HCT116 (cell line): ENCODE data around the gene MERTK. TPM values are rescaled to one million over a fixed set of nuclear protein-coding genes. Genes with fewer than 3 reads are reported as not detected.

Experiments
- ATAC-seq: fragments of 200-7000 bp; cut with Tn5 transposase; 2 replicates; pipeline ENCODE4 v1.9.1; 2020; ENCODE audit warnings: mild to moderate bottlenecking, moderate library complexity
- BruUV-seq: library from RNA; stranded (reverse); fragments of 400-500 nt; replicated peaks from 2 replicates; lab custom pipeline; 2021; lab: Mats Ljungman, UMichigan
- CTCF ChIA-PET: fragments of 300-600 bp; sonication (Branson Sonifier 250); formaldehyde crosslinking; loops from one replicate; lab custom pipeline; 2021; ENCODE audit warnings: antibody characterized with exemption; lab: Charles Lee
- POLR2A ChIA-PET: fragments of 300-600, 350-600 bp; sonication (Branson Sonifier 250); formaldehyde crosslinking; loops from one replicate; lab custom pipeline; 2021; ENCODE audit warnings: antibody characterized with exemption; lab: Charles Lee
- RAD21 ChIA-PET, 2 experiments: fragments of 300-600 bp; sonication (Branson Sonifier 250); formaldehyde crosslinking; loops; one replicate each; lab custom pipeline; 2023; ENCODE audit warnings: low total read pairs in 2 of 2; ENCODE audit not compliant: uncharacterized antibody in 2 of 2, unreplicated experiment in 2 of 2, low non-redundant PET in 1 of 2; lab: Charles Lee
- DNase-seq: peaks from one replicate; pipeline ENCODE4 v3.0.0-alpha.2; 2010; ENCODE audit warnings: low read depth, low spot score
- H2AFZ ChIP-seq: fragments of 200-600 bp; shearing (Covaris generic), sonication (generic); 2 replicates; pipeline ENCODE4 v1.6.1; 2017; ENCODE audit warnings: low read depth, mixed run types, mixed read lengths, antibody characterized with exemption, low read length; ENCODE audit not compliant: poor library complexity, severe bottlenecking
- H3K27ac ChIP-seq: 2 replicates; pipeline ENCODE4 v1.5.1; 2012; ENCODE audit warnings: low read depth, low read length
- H3K27me3 ChIP-seq: fragments of 200-600 bp; sonication (generic); 2 replicates; pipeline ENCODE4 v1.6.1; 2016; ENCODE audit warnings: mixed run types, low read length, mixed read lengths; ENCODE audit not compliant: insufficient read depth
- H3K36me3 ChIP-seq, 2 experiments: fragments of 200-500 bp in 1 of 2; fragments of 200-600 bp in 1 of 2; sonication (Bioruptor generic) in 1 of 2; sonication (generic) in 1 of 2; 2 replicates each; pipeline versions ENCODE4 v1.5.1 to v1.6.1; 2014 to 2016; ENCODE audit warnings: low read length in 2 of 2, inconsistent platforms in 1 of 2, mixed read lengths in 1 of 2, mixed run types in 1 of 2; ENCODE audit not compliant: insufficient read depth in 2 of 2, control insufficient read depth in 1 of 2
- H3K4me1 ChIP-seq, 2 experiments: fragments of 200-600 bp in 1 of 2; sonication (generic) in 1 of 2; 2 replicates each; pipeline versions ENCODE4 v1.5.1 to v1.6.1; 2012 to 2017; ENCODE audit warnings: low read length in 2 of 2, inconsistent platforms in 1 of 2, mild to moderate bottlenecking in 1 of 2, mixed read lengths in 1 of 2, mixed run types in 1 of 2, moderate library complexity in 1 of 2; ENCODE audit not compliant: insufficient read depth in 2 of 2, control insufficient read depth in 1 of 2
- H3K4me2 ChIP-seq: fragments of 200-600 bp; sonication (generic); 2 replicates; pipeline ENCODE4 v1.6.1; 2017; ENCODE audit warnings: mixed run types, low read length, mixed read lengths
- H3K4me3 ChIP-seq, 2 experiments: fragments of 200-600 bp in 1 of 2; sonication (generic) in 1 of 2; replicated peaks in 1 of 2; 2 replicates each; pipeline ENCODE4 v1.5.1; 2011 to 2016; ENCODE audit warnings: low read length in 2 of 2, control low read depth in 1 of 2, low read depth in 1 of 2, mild to moderate bottlenecking in 1 of 2, mixed read lengths in 1 of 2, mixed run types in 1 of 2
- H3K79me2 ChIP-seq: fragments of 200-600 bp; sonication (generic); 2 replicates; pipeline ENCODE4 v1.6.1; 2017; ENCODE audit warnings: mild to moderate bottlenecking, mixed run types, low read length, moderate library complexity, mixed read lengths; ENCODE audit not compliant: insufficient read depth
- H3K9ac ChIP-seq: fragments of 200-600 bp; sonication (generic); 2 replicates; pipeline ENCODE4 v1.6.1; 2016; ENCODE audit warnings: low read length, mixed read lengths
- H3K9me2 ChIP-seq: fragments of 200-600 bp; sonication (generic), shearing (Covaris generic); 2 replicates; pipeline ENCODE4 v1.6.1; 2017; ENCODE audit warnings: mixed run types, mild to moderate bottlenecking, moderate library complexity; ENCODE audit not compliant: insufficient read depth
- H3K9me3 ChIP-seq, 2 experiments: fragments of 200-500 bp in 1 of 2; fragments of 200-600 bp in 1 of 2; sonication (Bioruptor generic) in 1 of 2; sonication (generic) in 1 of 2; 2 replicates each; pipeline ENCODE4 v1.6.1; 2014 to 2017; ENCODE audit warnings: low read length in 2 of 2, mixed read lengths in 2 of 2, inconsistent platforms in 1 of 2, low read depth in 1 of 2, mild to moderate bottlenecking in 1 of 2, mixed run types in 1 of 2, moderate library complexity in 1 of 2; ENCODE audit not compliant: control insufficient read depth in 1 of 2, insufficient read depth in 1 of 2
- H4K20me1 ChIP-seq: fragments of 200-600 bp; sonication (generic), shearing (Covaris generic); 2 replicates; pipeline ENCODE4 v1.6.1; 2017; ENCODE audit warnings: mixed run types, mild to moderate bottlenecking, moderate library complexity; ENCODE audit not compliant: insufficient read depth
- CBX3 ChIP-seq: IDR thresholded peaks from 2 replicates; pipeline ENCODE4 v1.6.1; 2012; ENCODE audit warnings: low read depth
- EZH2phosphoT487 ChIP-seq: fragments of 200-600 bp; IDR thresholded peaks from 2 replicates; pipeline ENCODE4 v1.6.1; 2018; ENCODE audit warnings: antibody characterized with exemption, borderline replicate concordance
- POLR2AphosphoS5 ChIP-seq: IDR thresholded peaks from 2 replicates; pipeline ENCODE4 v1.6.1; 2011; ENCODE audit warnings: mild to moderate bottlenecking, low read depth, low read length, moderate library complexity
- RAD21 ChIP-seq: IDR thresholded peaks from 2 replicates; pipeline ENCODE4 v1.6.1; 2012; ENCODE audit warnings: low read depth, mild to moderate bottlenecking
- SIN3A ChIP-seq: IDR thresholded peaks from 2 replicates; pipeline ENCODE4 v1.6.1; 2012; ENCODE audit warnings: low read depth
- SP1 ChIP-seq: IDR thresholded peaks from 2 replicates; pipeline ENCODE4 v1.6.1; 2012; ENCODE audit warnings: low read depth
- TCF7L2 ChIP-seq: IDR thresholded peaks from 2 replicates; pipeline ENCODE4 v1.7.0; 2011; ENCODE audit warnings: borderline replicate concordance, inconsistent platforms; ENCODE audit not compliant: insufficient read depth, insufficient read length; ENCODE audit errors: extremely low read depth
- ZFX ChIP-seq: fragments of 450-650 bp; IDR thresholded peaks from 2 replicates; pipeline ENCODE4 v1.6.1; 2017
- ZNF274 ChIP-seq: fragments of 200-500 bp; sonication (Bioruptor generic); IDR thresholded peaks from 2 replicates; pipeline ENCODE4 v1.6.1; 2014; ENCODE audit warnings: mild to moderate bottlenecking, low read depth, low read length, inconsistent platforms
- intact Hi-C: fragments of 100-400 bp; cut with micrococcal nuclease; formaldehyde crosslinking; loops from 2 replicates; pipeline ENCODE4 v1.10.0; 2022
- total RNA-seq: library from RNA; stranded (reverse); gene quantifications from one replicate; pipeline ENCODE4 v1.2.1, GENCODE V29; 2021; ENCODE audit not compliant: unreplicated experiment
- TF ChIP-seq, protein P1 (sequence below): IDR thresholded peaks from 2 replicates; pipeline ENCODE4 v1.6.1; 2012
- TF ChIP-seq, protein P2 (sequence below): IDR thresholded peaks from 2 replicates; pipeline ENCODE4 v1.6.1; 2012; ENCODE audit warnings: low read depth
- TF ChIP-seq, protein P3 (sequence below): IDR thresholded peaks from 2 replicates; pipeline ENCODE4 v1.6.1; 2012

MERTK gene
- total RNA-seq, 1 experiment from 2014 or later, result 5.7 TPM

DNA sequence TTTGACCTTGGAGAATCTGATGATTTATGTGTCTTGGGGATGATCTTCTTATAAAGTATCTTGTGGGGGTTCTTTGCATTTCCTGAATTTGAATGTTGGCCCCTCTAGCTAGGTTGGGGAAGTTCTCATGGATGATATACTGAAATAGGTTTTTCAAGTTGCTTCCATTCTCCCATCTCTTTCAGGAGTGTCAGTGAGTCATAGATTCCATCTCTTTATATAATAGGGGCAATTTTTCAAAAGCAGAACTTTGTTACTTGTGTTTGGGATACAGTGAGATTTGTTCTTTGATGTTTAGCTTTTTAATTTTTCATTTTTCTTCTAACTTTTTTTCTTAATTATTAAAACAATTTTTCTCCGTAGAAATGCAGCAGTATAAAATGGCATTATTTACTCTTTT, 176.1 kb downstream of the MERTK start:
- Histone ChIP-seq H3K36me3 (0 out of 4 replicates have a peak, but pooled peaks cover 0 to 4% of the 10 kb centered on the region in 2 experiments), H3K4me2 (no peak overlapping the region), H3K79me2 (0 out of 2 replicates have a peak, but pooled peaks cover 3% of the 10 kb centered on the region), H3K27ac (no peak overlapping the region), H3K9me3 (0 out of 4 replicates have a peak, but pooled peaks cover 0 to 3% of the 10 kb centered on the region in 2 experiments), H3K4me1 (peaks cover 0 to 6% of the 10 kb centered on the region in 2 experiments; a peak in 1 of 4 replicates), H3K4me3 (no peak overlapping the region), H3K9me2 (no peaks in the 10 kb centered on the region), H3K27me3 (no peaks in the 10 kb centered on the region), H4K20me1 (no peaks in the 10 kb centered on the region), H3K9ac (no peak overlapping the region), H2AFZ (no peak overlapping the region)
- CTCF ChIA-PET, result no interaction called here
- BruUV-seq, result no TSS peak
- POLR2A ChIA-PET, result no interaction called here
- RAD21 ChIA-PET, result interaction anchor here in 1 of 2 experiments (0.6 kb wide), 1 partner anchor 170 kb away, joined by 3 read pairs; no protein-coding TSS in a partner anchor
- TF ChIP-seq ZNF274, result no peak
- no peak for TF ChIP-seq SP1
- TF ChIP-seq TCF7L2, result no peak
- TF ChIP-seq, protein P1, sequence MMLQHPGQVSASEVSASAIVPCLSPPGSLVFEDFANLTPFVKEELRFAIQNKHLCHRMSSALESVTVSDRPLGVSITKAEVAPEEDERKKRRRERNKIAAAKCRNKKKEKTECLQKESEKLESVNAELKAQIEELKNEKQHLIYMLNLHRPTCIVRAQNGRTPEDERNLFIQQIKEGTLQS, result no peak
- no peak for TF ChIP-seq RAD21
- no peak for TF ChIP-seq SIN3A
- no peak for TF ChIP-seq EZH2phosphoT487
- TF ChIP-seq, protein P2, sequence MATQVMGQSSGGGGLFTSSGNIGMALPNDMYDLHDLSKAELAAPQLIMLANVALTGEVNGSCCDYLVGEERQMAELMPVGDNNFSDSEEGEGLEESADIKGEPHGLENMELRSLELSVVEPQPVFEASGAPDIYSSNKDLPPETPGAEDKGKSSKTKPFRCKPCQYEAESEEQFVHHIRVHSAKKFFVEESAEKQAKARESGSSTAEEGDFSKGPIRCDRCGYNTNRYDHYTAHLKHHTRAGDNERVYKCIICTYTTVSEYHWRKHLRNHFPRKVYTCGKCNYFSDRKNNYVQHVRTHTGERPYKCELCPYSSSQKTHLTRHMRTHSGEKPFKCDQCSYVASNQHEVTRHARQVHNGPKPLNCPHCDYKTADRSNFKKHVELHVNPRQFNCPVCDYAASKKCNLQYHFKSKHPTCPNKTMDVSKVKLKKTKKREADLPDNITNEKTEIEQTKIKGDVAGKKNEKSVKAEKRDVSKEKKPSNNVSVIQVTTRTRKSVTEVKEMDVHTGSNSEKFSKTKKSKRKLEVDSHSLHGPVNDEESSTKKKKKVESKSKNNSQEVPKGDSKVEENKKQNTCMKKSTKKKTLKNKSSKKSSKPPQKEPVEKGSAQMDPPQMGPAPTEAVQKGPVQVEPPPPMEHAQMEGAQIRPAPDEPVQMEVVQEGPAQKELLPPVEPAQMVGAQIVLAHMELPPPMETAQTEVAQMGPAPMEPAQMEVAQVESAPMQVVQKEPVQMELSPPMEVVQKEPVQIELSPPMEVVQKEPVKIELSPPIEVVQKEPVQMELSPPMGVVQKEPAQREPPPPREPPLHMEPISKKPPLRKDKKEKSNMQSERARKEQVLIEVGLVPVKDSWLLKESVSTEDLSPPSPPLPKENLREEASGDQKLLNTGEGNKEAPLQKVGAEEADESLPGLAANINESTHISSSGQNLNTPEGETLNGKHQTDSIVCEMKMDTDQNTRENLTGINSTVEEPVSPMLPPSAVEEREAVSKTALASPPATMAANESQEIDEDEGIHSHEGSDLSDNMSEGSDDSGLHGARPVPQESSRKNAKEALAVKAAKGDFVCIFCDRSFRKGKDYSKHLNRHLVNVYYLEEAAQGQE, result no peak
- TF ChIP-seq, protein P3, sequence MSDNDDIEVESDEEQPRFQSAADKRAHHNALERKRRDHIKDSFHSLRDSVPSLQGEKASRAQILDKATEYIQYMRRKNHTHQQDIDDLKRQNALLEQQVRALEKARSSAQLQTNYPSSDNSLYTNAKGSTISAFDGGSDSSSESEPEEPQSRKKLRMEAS, result no peak
- TF ChIP-seq POLR2AphosphoS5, result no peak
- TF ChIP-seq CBX3, result no peak
- TF ChIP-seq ZFX, result no peak
- intact Hi-C loops, result no loop called here
- ATAC-seq (no peak), DNase-seq (no peak)
